Measurements from ENCODE around the gene SH3TC2.
"Not testable (repeated sequence)": the region's sequence is repeated elsewhere in the genome, so short reads cannot be mapped to it uniquely, and the experiment has no call there.

The SH3TC2 gene

GRCh38 chr5:149063017-149063687, at the start of gene SH3TC2:
SH3TC2 (minus strand) TSS chr5:149063062; CDS start chr5:149063022, 40 bp downstream.
- peak; percentile 96 for DNase-seq (ENCODE audit: low spot score)

DNA sequence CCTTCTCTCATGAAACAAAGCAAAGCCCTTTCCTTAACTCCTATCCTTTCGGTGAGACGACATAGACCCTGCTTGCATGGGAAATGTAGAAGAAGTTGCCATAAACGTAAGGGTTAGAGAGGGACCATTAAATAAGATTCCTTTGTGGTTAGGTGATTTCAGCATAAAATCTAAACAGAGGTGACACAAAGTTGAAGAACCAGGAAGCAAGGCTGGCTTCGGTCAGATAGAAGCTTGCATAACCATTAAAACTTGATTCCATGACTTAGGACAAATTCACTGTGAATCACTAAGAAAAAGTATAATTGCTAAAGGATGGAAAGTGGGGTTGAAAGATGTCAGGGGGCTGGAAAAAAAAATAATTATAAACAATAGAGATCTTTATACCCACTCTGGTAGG, 47.5 kb upstream of the SH3TC2 start:
- DNase-seq (ENCODE audit: low spot score), result no peak

GRCh38 chr5:149108651-149109280, 45.9 kb upstream of the SH3TC2 start:
- DNase-seq (ENCODE audit: low spot score), result no peak

- no peak for DNase-seq (ENCODE audit: low spot score)
These were observed 37.5 kb upstream of the SH3TC2 start for GRCh38 chr5:149100331-149100730.

- DNase-seq (ENCODE audit: low spot score), result no peak
These were observed 37.1 kb upstream of the SH3TC2 start for GRCh38 chr5:149099920-149100319.

DNA sequence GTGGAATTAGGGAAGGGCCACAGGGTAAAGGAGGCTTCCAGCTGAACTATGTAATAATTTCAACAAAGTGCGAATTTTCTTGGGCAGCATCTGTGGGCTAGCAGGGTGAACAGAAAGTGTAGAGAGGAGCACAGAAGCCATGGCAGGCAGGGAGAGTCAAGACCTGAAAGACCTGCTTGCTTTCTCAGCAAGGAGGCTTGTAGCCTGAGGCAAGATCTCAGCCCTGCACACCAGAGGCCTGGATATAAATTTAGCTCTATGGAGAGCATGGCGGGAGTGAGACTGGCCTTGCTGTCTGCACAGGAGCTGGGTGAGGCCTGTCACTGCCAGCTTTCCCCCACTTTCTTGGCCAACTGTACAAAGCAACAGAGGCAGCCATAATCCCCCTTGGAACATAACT, 32.1 kb upstream of the SH3TC2 start:
- no peak for DNase-seq (ENCODE audit: low spot score)

DNA sequence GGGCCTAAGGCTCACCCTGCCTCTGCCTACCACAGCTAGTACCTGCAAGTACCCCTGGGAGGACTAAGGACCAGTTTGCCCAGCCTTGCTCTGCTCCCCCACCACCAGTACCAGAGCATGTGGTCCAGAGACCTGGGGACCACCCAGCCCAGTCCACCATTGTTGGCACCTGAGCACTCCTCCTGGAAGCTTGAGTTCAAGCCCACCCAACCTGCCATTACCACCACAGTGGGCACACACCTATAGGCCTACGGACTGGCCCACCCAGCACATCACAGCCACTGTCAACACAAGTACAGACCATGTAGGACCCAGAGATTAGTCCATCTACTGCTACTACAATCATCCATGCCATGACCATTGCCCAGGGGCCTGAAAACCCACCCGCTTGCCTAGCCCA, 30.8 kb upstream of the SH3TC2 start:
- DNase-seq (ENCODE audit: low spot score), result no peak

DNA sequence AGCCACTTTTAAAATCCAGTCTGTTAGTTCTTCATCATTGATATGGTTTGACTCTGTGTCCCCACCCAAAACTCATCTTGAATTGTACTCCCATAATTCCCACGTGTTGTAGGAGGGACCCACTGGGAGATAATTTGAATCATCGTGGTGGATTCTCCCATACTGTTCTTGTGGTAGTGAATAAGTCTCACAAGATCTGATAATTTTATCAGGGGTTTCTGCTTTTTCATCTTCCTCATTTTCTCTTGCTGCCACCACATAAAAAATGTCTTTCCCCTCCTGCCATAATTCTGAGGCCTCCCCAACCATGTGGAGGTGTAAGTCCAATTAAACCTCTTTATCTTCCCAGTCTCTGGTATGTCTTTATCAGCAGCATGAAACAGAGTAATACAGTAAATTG, 26.9 kb upstream of the SH3TC2 start:
- DNase-seq (ENCODE audit: low spot score), result no peak

- DNase-seq (ENCODE audit: low spot score), result no peak
These were observed 25.8 kb upstream of the SH3TC2 start for GRCh38 chr5:149088686-149089085.

DNA sequence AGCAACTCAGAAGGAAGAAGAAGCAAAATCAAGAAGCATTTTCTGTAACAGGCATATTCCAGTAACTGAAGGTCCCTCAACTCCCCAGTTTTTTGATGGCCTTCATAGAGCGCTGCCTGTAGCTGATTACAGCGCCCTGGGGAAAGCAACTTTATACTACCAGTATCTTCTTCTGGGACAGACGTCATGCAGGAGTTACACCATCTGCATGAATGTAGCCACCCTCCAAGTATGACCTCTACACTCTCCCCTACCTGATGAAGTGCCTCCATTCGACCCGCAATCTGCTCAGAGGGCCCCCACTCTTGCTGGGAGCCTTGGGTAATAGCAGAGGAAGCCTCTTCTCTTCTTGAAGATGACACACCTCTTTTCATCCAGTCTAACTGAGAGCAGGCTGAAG, 21.0 kb upstream of the SH3TC2 start:
- no peak for DNase-seq (ENCODE audit: low spot score)

- DNase-seq (ENCODE audit: low spot score), result no peak
These were observed 19.4 kb upstream of the SH3TC2 start for GRCh38 chr5:149082271-149082670.

DNA sequence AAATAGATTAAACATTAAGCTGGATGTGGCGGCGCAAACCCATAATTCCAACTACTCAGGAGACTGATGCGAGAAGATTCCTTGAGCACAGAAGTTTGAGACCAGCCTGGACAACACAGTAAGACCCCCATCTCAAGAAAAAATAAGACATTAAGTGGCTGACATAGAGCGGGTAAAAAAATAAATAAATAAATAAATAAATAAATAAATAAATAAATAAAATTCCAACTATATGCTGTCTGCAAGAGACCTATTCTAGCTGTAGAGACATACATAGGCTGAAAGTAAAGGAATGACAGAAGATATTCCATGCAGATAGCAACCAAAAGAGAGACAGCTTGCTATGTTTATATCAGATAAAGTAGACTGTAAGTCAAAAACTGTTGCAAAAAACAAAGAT, 17.4 kb upstream of the SH3TC2 start:
- no peak for DNase-seq (ENCODE audit: low spot score)

DNA sequence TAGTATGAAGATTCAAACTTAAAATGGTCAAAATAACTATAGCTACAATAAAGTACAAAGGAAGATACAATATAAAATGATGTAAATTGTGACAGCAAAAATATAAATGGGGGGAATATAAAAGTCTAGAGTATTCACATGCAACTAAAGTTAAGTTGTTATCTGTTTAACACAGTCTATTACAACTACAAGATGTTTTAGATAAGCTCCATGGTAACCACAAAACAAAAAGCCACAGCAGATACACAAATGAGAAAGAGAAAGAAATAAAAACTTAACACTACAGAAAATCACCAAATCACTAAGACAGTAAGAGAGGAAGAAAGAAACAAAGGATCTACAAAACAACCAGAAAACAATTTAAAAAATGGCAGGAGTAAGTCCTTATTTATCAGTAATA, 17.0 kb upstream of the SH3TC2 start:
- no peak for DNase-seq (ENCODE audit: low spot score)

GRCh38 chr5:149074071-149074470, 11.2 kb upstream of the SH3TC2 start:
- not testable (repeated sequence) for DNase-seq (ENCODE audit: low spot score)

DNA sequence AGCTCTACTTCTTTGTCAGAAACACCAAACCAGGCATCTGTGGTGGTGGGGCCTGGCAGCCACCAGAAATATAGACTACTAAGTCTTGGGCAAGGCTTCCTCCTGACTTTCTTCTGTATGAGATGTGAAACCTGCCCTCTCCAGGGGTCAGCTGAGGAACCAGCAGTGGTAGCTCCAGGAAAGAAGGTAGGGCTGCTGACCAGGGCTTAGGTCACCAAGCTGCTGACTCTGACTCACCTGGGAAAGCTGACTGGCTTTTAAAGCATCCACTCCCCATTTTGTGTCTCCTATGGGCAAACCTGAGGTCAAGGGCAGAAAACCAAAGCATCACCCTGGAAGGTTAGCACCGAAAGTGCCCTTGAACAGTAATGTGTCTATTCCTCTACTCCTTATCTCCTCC, 10.4 kb upstream of the SH3TC2 start:
- DNase-seq (ENCODE audit: low spot score), result no peak

GRCh38 chr5:149072791-149073190, 9.9 kb upstream of the SH3TC2 start:
- DNase-seq (ENCODE audit: low spot score), result no peak

- DNase-seq (ENCODE audit: low spot score), result no peak
These were observed 9.5 kb upstream of the SH3TC2 start for GRCh38 chr5:149072376-149072775.

DNA sequence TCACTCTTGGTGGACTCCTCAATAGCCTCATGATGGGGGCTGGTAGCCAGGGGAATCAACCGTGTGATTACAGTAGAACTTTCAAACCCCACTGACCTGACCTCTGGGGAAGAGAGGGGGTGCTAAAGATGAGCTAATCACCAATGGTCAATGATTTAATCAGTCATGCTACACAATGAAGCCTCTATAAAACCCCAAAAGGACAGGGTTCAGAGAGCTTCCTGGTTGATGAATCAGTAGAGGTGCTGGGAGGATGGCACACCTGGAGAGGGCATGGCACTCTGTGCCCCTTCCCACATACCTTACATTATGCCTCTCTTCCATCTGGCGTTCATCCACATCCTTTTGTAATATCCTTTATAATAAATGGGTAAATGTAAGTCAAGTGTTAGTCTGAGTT, 8.9 kb upstream of the SH3TC2 start:
- no peak for DNase-seq (ENCODE audit: low spot score)

GRCh38 chr5:149071216-149071615, 8.4 kb upstream of the SH3TC2 start:
- no peak for DNase-seq (ENCODE audit: low spot score)

DNA sequence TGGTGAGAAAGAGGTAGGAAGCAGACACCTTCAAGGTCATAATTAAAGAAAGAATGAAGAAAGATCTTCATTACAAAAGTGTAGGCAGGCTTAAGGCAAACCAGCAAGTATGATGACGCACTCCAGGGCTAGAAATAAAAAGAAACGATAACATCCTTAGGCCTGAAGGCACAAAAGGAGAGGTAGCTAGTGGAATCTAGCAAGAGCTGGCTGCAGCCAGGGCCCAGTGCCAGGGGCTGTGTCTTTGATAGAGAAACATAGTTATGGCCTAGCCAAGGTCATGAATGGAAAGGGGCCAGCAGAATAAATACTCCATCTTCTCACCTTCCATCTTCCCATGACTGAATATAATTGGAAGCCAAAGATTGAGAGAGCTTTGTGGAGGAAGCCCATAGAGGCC, 6.8 kb upstream of the SH3TC2 start:
- DNase-seq (ENCODE audit: low spot score), result no peak

GRCh38 chr5:149063896-149064478, 1.1 kb upstream of the SH3TC2 start:
- no peak for DNase-seq (ENCODE audit: low spot score)

DNA sequence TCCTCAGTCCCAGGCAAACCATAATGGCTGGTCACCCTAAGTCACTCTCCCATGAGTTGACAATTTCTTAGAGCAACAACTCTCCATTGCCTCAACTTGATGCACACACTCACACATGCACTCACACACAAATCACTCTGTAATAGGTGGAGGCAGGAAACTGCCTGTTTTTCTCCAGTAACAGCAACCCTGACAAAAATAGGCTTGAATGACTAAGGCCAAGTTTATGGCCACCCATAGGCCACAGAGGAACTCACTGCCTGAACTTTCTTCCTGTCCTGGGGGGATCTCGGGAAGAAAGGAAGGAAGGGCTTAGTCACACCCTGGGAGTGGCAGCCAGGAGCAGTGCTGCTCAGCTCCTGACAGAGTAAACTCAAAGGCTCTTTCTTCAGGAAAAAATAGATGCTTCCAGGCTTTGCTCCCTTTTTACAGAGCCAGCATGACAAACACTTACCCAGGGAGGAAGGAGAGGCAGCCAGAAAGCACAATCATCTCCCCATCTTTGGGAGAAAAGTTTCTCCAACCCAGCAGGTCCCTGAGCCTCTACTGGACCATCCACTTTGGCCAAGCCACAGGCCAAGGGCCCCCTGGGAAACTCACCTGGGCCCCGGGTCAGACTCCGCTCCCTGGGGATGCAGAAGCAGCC, 368 bp downstream of the SH3TC2 start:
- peak; percentile 33 for DNase-seq (ENCODE audit: low spot score)

GRCh38 chr5:149061341-149061740, 1.5 kb downstream of the SH3TC2 start:
- DNase-seq (ENCODE audit: low spot score), result no peak
